Keratinocyte (primary cell): ENCODE measurements around the gene BMP7. TPM values are rescaled to one million over a fixed set of nuclear protein-coding genes. Genes with fewer than 3 reads are reported as not detected.

Experiments used
- DNase-seq: peaks from one replicate; pipeline ENCODE4 v3.0.0-alpha.2; 2011; ENCODE audit warnings: low read depth, missing footprints, low spot score
- FAIRE-seq: peaks from 2 replicates; lab custom pipeline; 2011; peaks lifted over from hg19 to GRCh38; lab: Jason Lieb, UNC
- H2AFZ ChIP-seq: 2 replicates; pipeline ENCODE4 v1.6.0; 2012; ENCODE audit warnings: low read length, control low read depth, inconsistent platforms; ENCODE audit not compliant: control insufficient read depth
- H3K27ac ChIP-seq: 2 replicates; pipeline ENCODE4 v1.5.1; 2011; ENCODE audit warnings: low read length; ENCODE audit not compliant: control insufficient read depth, insufficient read depth
- H3K27me3 ChIP-seq: 3 replicates; pipeline ENCODE4 v1.6.0; 2011; ENCODE audit warnings: low read length; ENCODE audit not compliant: control insufficient read depth, insufficient read depth; ENCODE audit errors: extremely low read depth
- H3K36me3 ChIP-seq, 2 experiments: 2 replicates in 1 of 2; 3 replicates in 1 of 2; pipeline ENCODE4 v1.5.1; 2011; ENCODE audit warnings: low read length in 2 of 2, mild to moderate bottlenecking in 1 of 2; ENCODE audit not compliant: control insufficient read depth in 2 of 2, insufficient read depth in 2 of 2; ENCODE audit errors: extremely low read depth in 1 of 2
- H3K4me1 ChIP-seq: 3 replicates; pipeline ENCODE4 v1.5.1; 2011; ENCODE audit warnings: low read length; ENCODE audit not compliant: control insufficient read depth, insufficient read depth; ENCODE audit errors: extremely low read depth
- H3K4me2 ChIP-seq: 3 replicates; pipeline ENCODE4 v1.6.0; 2011; ENCODE audit warnings: low read depth, low read length; ENCODE audit not compliant: control insufficient read depth, insufficient read depth; ENCODE audit errors: extremely low read depth
- H3K4me3 ChIP-seq, 3 experiments: fragments of 200-600 bp in 1 of 3; sonication (generic) in 1 of 3; 2 replicates in 2 of 3; 3 replicates in 1 of 3; pipeline ENCODE4 v1.5.1; 2011 to 2016; ENCODE audit warnings: low read length in 3 of 3, mild to moderate bottlenecking in 3 of 3, control low read depth in 2 of 3, inconsistent platforms in 1 of 3, low read depth in 1 of 3, mixed read lengths in 1 of 3, mixed run types in 1 of 3, moderate library complexity in 1 of 3; ENCODE audit not compliant: control insufficient read depth in 2 of 3, insufficient read depth in 2 of 3; ENCODE audit errors: extremely low read depth in 1 of 3
- H3K79me2 ChIP-seq: 2 replicates; pipeline ENCODE4 v1.6.0; 2012; ENCODE audit warnings: low read length; ENCODE audit not compliant: control insufficient read depth, insufficient read depth
- H3K9ac ChIP-seq: 3 replicates; pipeline ENCODE4 v1.6.0; 2011; ENCODE audit warnings: low read length; ENCODE audit not compliant: control insufficient read depth, insufficient read depth; ENCODE audit errors: extremely low read depth
- H3K9me1 ChIP-seq: 3 replicates; pipeline ENCODE4 v1.6.0; 2011; ENCODE audit warnings: low read length; ENCODE audit not compliant: control insufficient read depth, insufficient read depth; ENCODE audit errors: extremely low read depth
- H3K9me3 ChIP-seq: 2 replicates; pipeline ENCODE4 v1.5.1; 2012; ENCODE audit warnings: low read depth, low read length; ENCODE audit not compliant: control insufficient read depth
- H4K20me1 ChIP-seq: 3 replicates; pipeline ENCODE4 v1.6.0; 2011; ENCODE audit warnings: low read length; ENCODE audit not compliant: control insufficient read depth, insufficient read depth; ENCODE audit errors: extremely low read depth
- EZH2 ChIP-seq: IDR thresholded peaks from one replicate; pipeline ENCODE4 v1.6.1; 2012; ENCODE audit warnings: inconsistent platforms, mild to moderate bottlenecking, low read length, moderate library complexity
- dilution Hi-C: fragments of 300-500 bp; cut with MboI; formaldehyde crosslinking; loops from one replicate; pipeline ENCODE4 v1.7.0; 2020; ENCODE audit warnings: low sequenced_read_pairs; ENCODE audit not compliant: extremely low pct_ligation_motif_present
- polyA plus RNA-seq, 5 experiments: library from polyadenylated mRNA; depleted of rRNA in 3 of 5; stranded (reverse) in 3 of 5; stranded (forward) in 1 of 5; unstranded in 1 of 5; fragments of >200 nt; gene quantifications; 1 replicate in 1 of 5; 2 replicates in 3 of 5; 3 replicates in 1 of 5; pipeline versions ENCODE4 v1.2.1 to v1.2.3, GENCODE V29; 2011 to 2012; ENCODE audit warnings: missing spikeins in 2 of 5, low read depth in 1 of 5, low replicate concordance in 1 of 5
- TF ChIP-seq, protein P1 (sequence below), 3 experiments: IDR thresholded peaks in 1 of 3; conservative IDR thresholded peaks in 1 of 3; optimal IDR thresholded peaks in 1 of 3; 2 replicates in 2 of 3; 3 replicates in 1 of 3; pipeline versions ENCODE3 to v1.5.1; 2011; ENCODE audit warnings: low read length in 3 of 3, mild to moderate bottlenecking in 3 of 3, moderate library complexity in 2 of 3, control low read depth in 1 of 3, inconsistent platforms in 1 of 3; ENCODE audit not compliant: insufficient read depth in 2 of 3; ENCODE audit errors: extremely low read depth in 1 of 3

Gene BMP7
- polyA plus RNA-seq, 1 donor (not counting 4 experiments of a cell fraction or from before 2014, with no cell fraction given): 0.29 TPM

DNA sequence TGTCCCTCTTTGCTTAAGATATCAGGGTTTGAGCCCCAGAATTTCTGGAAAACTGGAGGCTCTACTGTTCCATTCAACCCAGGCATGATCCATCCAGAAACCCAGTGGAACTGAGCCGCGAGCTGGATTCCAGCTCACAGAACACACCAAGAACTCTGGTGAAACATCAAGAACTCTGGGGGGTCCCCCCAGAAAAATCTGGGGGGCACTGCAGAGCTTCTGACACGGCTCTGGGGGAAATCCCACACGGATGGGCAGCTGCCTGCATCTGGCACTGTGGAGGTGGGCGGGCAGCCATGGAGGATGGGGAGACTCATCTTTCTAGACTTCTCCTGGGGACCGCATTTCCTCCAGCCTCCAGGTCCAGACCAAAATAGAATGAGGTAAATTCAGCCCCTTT lies 51.0 kb downstream of the BMP7 start:
- H3K4me1 ChIP-seq: peaks cover 12% of the 10 kb centered on the region
- no peak overlapping the region for H3K9ac ChIP-seq
- H2AFZ ChIP-seq: no peak overlapping the region
- H3K4me2 ChIP-seq: no peak overlapping the region
- dilution Hi-C loops: no loop called here
- no peak overlapping the region for H3K4me3 ChIP-seq
- peaks cover 2% of the 10 kb centered on the region for H4K20me1 ChIP-seq
- H3K27ac ChIP-seq: no peak overlapping the region
- H3K9me1 ChIP-seq: no peaks in the 10 kb centered on the region
- FAIRE-seq: no peak
- no peaks in the 10 kb centered on the region for H3K36me3 ChIP-seq
- TF ChIP-seq, protein P1, sequence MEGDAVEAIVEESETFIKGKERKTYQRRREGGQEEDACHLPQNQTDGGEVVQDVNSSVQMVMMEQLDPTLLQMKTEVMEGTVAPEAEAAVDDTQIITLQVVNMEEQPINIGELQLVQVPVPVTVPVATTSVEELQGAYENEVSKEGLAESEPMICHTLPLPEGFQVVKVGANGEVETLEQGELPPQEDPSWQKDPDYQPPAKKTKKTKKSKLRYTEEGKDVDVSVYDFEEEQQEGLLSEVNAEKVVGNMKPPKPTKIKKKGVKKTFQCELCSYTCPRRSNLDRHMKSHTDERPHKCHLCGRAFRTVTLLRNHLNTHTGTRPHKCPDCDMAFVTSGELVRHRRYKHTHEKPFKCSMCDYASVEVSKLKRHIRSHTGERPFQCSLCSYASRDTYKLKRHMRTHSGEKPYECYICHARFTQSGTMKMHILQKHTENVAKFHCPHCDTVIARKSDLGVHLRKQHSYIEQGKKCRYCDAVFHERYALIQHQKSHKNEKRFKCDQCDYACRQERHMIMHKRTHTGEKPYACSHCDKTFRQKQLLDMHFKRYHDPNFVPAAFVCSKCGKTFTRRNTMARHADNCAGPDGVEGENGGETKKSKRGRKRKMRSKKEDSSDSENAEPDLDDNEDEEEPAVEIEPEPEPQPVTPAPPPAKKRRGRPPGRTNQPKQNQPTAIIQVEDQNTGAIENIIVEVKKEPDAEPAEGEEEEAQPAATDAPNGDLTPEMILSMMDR (optimal IDR thresholded peaks at IDR 0.05 in 1 of 3, IDR thresholded peaks at IDR 0.05 in 1 of 3, conservative IDR thresholded peaks at IDR 0.05 in 1 of 3; ENCODE audit: extremely low read depth in 1 of 3, insufficient read depth in 2 of 3, low read length in 3 of 3): no peak
- no peak for TF ChIP-seq EZH2
- H3K27me3 ChIP-seq: peaks cover 56% of the 10 kb centered on the region
- no peaks in the 10 kb centered on the region for H3K79me2 ChIP-seq
- H3K9me3 ChIP-seq: no peaks in the 10 kb centered on the region
- no peak for DNase-seq

DNA sequence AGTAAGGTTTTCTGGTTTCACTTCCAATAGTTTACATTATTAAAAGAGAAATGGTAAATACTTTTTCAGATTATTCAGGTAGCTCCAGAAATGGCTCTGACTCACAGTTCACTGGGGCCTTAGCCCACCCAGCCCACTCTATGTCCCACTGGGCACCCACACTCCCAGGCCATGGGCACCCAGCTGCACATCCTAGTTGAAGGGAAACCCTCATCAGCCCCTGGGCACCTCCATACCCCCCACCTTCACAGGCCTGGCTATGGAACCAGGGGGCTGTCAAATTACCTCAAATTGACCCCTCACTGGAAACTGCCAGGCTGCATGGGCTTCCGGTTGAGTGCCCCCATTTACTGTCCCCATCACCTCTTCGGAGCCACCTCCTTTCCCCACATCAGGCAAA lies 51.5 kb downstream of the BMP7 start:
- Histone ChIP-seq H3K79me2 (no peaks in the 10 kb centered on the region), H2AFZ (no peak overlapping the region), H3K27me3 (peaks cover 54% of the 10 kb centered on the region), H3K4me3 (no peak overlapping the region), H3K27ac (no peak overlapping the region), H3K36me3 (no peaks in the 10 kb centered on the region), H3K9ac (no peak overlapping the region), H3K4me2 (no peak overlapping the region), H4K20me1 (peaks cover 2% of the 10 kb centered on the region), H3K9me3 (no peaks in the 10 kb centered on the region), H3K4me1 (peaks cover 12% of the 10 kb centered on the region), H3K9me1 (no peaks in the 10 kb centered on the region)
- dilution Hi-C loops: no loop called here
- DNase-seq (no peak), FAIRE-seq (no peak)
- TF ChIP-seq EZH2: no peak
- TF ChIP-seq, protein P1 (optimal IDR thresholded peaks at IDR 0.05 in 1 of 3, IDR thresholded peaks at IDR 0.05 in 1 of 3, conservative IDR thresholded peaks at IDR 0.05 in 1 of 3; ENCODE audit: extremely low read depth in 1 of 3, insufficient read depth in 2 of 3, low read length in 3 of 3): no peak
